GM18519 (cell line): ENCODE data around the gene PRTFDC1.

ENCODE experiments used
- ATAC-seq: cut with Tn5 transposase; IDR thresholded peaks from one replicate; pipeline ENCODE4 v1.9.1; 2021; ENCODE audit warnings: mild to moderate bottlenecking, moderate library complexity; ENCODE audit not compliant: unreplicated experiment, low FRiP score

Gene PRTFDC1

DNA sequence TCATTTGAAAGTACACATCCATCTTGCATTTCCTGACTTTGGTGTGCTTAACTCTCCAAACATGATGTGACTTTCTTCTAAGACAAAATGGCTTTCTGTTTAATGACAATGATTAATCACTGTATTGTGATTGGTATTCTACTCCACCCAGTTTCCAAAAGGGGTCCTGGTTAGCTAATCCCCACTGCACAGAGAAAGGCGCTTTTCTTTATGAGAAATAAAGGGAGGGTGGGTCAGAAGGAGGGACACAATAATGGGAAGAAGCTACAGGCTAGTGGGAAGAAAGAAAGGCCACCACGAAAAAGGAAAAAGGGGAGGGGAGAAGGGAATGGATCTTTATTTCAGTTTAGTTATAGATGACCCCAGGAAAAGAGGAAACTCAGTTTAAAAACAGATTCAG, 69.2 kb downstream of the PRTFDC1 start:
- ATAC-seq: no peak

DNA sequence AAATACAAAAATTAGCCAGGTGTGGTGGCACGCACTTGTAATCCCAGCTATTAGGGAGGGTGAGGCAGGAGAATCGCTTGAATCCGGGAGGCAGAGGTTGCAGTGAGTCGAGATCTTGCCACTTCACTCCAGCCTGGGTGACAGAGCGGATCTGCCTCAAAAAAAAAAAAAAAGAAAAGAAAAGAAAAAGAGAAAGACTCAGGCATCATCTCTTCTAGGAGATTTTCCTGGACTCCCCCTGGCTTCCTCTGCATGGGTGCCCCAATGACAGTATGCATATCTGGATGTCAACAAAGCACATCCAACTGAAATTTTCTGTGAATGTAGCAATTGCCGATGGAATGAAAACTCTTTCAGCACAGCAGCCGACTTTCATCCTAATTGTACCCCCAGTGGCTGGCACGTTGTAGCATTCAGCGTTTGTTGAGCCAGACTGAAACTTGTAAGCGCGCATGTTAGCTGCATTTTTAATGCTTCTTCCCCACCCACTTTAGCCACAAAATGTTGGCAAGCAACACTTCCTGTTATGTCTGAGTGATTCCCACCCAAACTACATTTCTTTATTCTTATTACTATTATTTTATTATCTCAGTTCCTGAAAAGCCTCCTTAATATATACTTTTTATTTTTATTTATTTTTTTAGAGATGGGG, 70.2 kb downstream of the PRTFDC1 start:
- ATAC-seq: no peak

DNA sequence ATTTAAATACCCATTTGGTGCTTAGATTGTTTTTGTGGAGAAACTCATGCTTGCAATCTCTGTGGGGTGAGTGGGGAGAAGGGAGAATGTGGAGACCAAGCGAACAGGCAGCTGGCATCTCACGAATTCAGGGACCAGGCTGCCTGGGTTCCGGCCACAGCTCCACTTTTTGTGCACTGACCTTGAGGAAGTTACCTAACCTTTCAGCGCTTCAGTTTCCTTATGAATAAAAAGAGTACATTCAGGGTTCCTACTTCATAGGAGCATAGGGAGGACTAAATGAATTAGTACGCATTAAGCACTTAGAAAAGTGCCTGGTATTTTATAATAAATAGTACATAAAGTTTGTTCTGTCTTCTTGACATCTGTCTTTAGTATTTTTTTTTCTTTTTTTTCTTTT, 72.5 kb downstream of the PRTFDC1 start:
- ATAC-seq: no peak

DNA sequence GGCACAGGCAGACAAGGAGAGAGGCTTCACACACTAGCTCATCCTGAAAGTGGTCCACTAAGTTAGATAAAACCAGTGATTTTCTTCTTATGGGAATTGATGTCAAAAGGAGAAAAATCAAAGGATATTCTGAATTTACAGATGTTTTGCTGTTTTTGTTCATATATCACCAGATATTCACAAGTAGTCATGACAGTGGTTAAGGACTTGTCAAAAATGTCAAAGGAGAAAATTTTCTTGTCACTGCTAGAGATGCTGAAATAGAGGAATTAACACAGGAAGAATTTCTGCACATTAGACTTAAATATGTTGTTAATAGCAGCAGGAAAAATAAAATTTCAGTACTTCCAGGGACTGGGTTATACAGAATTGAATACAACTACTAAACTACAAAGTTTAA, 78.3 kb downstream of the PRTFDC1 start:
- no peak for ATAC-seq

DNA sequence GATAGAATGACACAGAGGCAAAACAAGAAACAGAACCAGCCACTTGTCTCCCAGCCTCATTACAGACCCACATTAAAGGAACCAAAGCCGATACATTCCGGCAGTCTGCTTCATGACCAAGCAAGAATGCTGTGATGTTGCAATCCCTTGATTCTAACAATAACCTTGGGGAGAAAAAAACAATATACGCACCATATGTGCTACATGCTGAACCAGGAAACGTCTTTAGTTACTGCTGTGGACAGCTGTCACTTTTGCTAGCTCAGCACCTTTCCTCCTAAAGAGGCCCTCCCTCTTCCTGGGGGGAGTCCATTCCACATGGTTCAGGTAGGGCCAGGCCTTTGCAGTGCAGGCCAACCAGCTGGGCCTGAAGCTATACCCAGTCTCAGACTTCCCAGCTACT, 79.1 kb downstream of the PRTFDC1 start:
- ATAC-seq: no peak

DNA sequence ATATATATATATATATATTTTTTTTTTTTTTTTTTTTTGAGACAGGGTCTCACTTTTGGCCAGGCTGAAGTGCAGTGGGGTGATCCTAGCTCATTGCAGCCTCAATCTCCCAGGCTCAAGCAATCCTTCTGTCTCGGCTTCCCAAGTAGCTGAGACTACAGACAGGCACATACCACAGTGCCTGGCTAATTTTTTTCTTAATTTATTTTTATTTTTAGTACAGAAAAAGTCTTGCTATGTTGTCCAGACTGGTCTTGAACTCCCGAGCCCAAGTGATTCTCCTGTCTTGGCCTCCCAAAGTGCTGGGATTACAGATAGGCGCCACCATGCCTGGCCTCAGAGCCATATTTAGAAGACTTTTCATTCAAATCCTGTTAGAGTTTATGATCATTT, 79.6 kb downstream of the PRTFDC1 start:
- ATAC-seq: no peak

DNA sequence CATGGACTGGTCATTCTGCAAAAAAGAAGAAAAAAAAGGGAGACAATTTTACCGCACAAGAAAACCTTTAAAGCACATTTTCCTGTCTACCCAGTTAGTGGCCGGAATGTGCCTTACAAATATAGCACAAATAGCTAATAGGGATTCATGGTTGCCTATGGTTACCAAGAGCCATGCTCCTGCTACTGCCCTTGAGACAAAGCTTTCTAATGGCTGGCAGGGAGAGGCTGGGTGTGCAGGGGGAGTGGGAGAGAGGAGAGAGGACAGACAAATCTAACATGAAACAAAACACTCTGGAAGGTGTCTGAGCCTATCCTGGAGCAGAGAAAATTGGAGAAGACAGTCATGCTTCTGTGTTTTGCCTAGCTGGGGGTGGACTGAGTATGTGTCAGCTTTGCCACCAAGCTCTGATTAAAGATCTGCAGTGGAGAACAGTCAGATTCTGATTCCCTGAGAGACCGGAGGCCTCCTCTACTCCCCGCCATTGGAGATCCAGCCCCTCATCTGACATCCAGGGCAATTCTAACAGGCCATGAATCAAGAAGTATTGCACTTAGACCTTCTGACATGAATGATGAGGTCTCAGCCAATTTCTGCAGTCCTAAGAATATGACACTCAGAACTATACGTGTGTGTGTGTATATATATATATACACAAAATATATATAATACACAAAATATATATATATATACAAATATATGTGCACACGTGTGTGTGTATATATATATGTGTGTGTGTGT, 80.2 kb downstream of the PRTFDC1 start:
- ATAC-seq: no peak

DNA sequence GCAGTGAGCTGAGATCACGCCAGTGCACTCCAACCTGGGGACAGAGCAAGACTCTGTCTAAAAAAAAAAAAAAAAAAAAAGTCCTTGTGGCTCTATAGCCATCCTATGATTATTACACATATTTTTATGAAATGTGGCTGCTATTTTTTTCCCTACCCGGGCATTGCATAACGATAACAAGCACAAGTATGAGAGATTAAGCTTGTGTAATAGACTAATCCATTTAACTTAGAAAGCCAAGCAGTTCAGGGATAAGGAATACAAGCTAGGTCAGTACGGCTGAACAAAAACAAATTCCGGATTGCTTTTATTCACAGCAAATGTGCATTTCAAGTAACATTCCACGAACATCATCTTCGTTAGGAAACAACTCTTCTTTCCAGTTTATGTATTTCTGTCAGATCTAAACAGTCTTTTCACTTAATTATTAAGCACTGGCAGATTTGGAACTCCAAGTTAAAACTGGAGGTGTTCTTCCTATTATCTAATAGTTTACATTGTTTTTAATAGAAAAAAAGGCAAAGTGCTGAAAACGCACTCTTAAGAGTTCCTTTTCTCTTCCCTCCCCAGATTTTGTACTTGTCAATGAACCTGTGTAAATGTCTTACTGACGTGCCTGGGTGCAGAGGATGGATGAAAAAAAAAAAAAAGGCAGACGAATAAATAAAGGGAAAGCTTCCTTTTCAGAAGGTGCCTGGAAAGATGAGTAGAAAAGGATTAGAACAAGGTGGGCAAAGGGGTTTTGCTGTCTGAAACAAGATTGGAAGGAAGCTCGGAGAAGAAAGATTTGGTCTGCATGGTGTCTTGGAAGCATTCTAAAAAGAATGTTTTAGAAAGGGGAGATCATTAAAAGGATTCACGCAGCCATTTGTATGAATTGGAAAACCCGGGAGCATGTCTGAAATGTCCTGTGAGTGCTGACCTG, 81.1 kb downstream of the PRTFDC1 start:
- ATAC-seq: no peak

DNA sequence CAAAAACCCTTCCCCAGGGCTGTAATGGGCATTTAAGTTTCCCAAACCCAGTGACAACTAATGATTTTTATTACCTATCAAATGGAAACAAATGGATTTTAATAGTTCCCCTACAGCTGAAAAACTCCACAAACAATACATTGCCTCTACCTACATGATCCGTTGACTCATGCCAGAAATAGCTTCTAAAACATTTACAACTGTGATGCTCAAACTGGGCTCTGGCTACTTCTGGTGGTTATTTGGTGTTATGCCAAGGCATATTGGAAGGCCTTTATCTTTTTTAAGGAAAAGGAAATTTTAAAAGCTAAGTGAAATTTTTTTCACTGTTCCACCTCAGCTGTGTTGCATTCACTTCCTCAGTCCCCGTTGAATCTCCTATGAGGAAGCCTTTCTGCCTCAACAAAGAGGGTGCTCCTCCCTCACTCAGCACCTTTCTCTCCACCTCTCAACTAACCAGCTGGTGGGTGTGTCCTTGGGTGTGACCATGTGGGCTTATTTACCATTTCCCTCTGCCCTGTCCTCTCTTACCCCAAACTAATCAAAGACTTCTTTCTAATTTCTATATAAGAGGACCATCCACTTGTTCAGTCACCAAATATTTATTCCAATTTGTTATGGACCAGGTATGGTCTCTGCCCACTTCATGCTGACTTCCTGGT, 82.9 kb downstream of the PRTFDC1 start:
- ATAC-seq: no peak

DNA sequence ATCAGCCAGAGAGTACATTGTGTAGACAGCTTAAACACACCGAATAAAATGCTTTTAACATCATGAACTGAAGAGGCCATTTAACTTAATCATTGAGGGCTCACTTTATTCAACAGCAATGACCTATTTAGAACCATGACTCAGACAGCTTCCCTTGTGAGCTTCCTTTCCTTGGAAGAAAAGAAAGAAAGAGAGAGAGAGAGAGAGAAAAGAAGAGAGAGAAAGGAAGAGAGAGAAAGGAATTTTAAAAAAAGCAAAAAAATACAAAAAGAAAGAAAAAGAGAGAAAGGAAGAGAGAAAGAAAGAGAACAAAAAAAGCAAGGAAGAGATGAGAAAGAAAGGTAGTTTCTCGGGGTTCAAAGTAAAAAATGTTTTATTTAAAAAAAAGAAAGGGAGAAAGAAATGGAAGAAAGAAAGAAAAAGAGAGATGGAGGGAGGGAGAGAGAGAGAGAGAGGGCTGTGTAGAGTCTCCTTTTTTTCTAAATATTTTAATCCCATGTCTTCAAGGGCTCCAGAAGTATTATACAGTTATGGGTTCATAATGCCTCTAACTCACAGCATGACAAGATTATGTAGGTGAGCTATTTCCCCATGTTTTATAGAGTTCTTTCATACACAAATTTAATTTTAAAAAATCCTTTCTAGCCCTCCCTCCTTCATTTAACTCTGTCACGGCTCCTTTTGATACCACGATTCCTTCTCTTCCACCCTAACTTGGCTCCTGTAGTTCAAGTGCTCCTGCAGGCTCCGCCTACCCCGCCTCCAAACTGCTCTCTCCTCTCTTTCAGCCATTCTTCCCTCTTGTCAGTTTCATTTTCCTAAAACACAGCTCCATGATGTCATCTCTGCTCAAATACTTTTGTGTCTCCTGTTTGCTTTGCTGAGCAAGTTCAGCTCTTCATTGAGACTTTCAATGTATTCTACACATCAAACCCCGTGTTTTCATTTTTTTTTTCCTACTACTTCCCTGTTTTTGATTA, 85.5 kb downstream of the PRTFDC1 start:
- ATAC-seq: no peak

DNA sequence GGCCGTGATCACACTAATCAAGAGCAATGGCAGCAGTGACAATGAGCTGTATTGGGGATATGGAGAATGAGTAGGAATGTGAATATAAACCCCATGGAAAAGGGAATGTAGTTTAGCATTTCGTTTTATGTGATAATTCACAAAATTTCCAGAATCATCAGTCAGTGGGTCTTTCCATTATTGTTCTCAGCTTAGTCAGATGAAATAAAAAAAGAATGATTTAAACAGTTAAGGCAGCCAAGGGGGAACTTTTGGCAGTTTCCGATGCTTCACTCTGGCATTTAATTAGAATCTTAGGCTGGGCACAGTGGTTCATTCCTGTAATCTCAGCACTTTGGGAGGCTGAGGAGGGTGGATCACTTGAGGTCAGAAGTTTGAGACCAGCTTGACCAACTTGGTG, 86.6 kb downstream of the PRTFDC1 start:
- ATAC-seq: no peak

DNA sequence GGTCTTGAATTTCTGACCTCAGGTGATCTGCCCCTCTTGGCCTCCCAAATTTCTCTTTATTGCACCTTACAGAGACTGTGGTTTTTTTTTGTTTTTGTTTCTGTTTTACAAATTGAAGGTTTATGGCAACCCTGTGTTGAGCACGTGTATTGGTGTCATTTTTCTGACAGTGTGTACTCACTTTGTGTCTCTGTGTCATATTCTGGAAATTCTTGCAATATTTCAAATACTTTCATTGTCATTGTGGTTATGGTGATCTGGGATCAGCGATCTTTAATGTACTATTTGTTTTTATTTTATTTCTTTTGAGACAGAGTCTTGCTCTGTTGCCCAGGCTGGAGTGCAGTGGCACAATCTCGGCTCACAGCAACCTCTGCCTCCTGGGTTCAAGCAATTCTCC, 89.8 kb downstream of the PRTFDC1 start:
- ATAC-seq: no peak

DNA sequence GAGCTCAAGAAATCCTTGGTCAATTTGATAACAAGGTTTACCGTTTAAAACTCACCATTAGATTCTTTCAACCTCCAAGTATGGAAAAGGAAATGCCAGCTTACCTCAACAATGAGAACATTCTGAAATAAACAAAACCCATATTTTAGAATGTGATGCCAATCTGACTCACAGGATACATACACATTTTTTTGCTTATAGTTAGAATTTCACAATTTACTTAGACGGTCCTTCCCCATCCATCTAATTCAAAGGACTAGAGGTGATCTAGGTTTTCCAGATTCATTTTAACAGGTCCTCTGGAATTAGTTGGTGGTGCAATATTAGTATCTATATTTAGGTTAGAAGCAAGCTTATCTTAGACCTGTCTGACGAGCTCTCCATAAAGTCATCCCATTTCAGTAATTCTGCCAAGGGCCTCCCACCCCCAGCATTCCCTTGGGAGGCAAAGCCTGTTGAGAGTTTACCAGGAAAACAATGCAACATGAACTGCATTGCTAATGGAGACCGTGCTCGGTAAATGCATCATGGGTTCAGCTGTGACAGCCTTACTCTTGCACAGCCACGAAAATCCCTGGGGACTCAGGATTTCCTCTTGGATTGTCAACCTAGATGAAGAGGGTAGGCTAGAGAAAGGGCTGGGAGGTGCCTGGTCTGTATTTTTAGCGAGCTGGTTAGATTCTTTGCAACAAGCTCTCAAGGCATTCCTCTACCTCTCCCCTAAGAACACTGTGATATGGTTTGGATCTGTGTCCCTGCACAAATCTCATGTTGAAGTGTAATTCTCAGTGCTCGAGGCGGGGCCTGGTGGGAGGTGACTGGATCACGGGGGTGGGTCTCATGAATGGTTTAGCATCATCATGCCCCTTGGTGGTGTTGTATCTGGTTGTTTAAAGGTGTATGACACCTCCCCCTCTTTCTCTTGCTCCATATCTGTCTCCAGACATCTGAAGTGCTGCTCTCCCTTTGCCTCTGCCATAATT, 93.8 kb downstream of the PRTFDC1 start:
- ATAC-seq: no peak

DNA sequence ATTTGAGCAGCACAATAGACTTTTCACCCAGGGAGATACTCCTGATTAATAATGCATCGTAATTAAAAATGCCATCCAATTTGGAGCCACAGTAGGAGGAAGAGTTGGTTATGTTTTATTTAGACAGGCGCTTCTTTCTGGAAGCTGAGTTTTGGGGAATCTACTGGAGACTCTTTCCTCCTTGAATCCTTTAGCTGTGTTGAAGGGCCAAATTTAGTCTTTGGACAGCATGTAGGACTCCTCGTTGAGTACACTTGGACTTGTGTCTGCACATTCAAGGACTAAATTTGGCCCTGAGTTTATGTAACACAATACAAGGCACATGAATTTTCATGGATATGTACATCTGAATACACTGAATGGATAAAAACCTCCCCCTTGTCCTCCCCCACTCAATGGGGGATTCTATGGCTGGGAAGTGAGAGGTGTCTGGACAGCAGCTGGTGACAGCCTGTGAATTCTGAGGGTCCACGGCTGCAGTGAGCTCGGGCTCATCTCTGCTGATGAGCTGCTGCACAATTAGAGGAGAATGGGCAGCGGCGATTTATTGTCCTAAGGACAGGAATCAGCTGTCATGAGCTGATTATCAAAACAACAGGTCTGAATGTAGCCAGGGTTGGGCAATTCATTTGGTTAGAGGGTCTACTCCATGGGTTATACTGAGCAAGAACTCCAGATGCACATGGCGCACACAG, 95.2 kb downstream of the PRTFDC1 start:
- ATAC-seq: no peak

DNA sequence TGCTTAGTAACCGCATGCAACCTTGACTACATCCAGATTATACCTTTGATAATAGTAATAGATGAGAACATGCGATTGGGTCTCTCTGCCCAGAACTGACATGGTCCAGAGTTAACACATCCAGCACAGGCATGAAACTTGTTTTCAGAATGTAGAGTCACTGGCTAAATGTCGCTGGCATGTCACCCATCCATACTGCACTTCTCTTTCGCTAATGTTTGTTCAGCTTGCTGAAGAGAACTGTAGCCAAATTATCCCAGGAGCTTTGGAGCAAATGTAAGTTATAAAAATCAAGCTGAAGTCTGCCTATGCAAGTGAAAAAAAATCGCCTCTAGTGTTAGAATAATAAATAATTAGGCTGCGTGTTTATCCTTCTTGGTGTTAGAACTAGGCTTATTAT, 98.2 kb downstream of the PRTFDC1 start:
- ATAC-seq: no peak

DNA sequence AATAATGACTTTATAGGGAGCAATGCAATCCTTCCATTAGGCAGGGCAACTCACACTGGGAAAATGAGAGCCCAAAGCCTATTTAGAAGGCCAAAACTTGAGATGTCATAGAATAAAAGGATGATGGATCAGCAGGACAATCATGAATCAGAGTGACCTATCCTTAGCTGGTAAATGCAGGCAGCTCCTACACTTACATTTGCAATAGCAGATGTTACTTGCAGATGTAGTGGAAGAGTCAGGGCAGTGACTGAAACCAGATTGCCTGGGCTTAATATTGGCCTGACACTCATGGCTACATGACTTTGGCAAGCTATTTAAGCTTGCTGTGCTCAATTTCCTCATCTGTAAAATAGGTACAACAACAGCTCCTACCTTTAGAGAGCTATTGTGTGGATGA, 98.7 kb downstream of the PRTFDC1 start:
- ATAC-seq: no peak

DNA sequence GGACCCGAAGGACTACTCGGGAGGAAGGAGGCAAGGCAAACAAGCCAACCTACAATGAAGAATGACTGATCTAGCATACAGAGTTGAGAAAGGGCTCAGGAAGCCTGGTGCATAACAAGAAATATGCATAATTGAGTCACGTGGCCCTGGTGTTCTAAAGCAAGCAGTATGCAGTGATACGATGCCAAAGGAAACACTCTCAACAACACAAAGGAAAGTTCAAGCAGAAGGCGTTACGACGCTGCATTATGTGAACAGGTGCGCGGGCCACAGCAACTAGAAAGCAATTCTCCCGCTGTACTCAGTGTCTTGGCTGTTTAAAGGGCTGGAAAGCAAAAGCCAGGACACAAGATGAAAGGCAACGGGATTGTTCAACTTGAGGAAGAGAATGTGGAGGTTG, 100.8 kb downstream of the PRTFDC1 start:
- no peak for ATAC-seq

DNA sequence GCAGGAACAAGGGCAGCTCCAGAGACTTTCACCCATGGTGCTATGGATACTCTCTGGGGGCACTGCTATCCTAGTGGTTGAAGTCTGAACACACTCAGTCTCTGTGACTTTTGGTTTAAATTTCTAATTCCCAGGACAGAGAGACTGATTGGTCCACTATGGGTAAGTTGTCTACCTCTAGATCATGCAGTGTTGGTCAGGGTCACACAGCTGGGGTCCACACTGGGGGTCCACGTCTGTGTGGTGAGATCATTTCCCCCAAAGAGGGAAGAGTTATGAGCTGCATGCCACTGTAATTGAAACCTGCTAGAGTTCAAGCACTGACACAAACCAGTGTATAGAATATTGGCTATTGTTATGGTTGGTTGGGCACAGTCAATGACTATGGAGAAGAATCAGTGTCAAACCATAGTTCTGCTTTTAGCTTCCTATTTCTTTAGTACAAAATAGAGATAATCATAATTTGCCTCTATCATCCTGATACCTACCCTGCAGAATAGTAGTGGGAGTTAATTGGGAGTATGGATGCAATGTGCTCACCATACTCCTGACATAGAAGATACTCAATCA, 101.6 kb downstream of the PRTFDC1 start:
- ATAC-seq: no peak
